Esophagus muscularis mucosa (tissue), 4 donors: ENCODE measurements around the gene ASB16. TPM values are rescaled to one million over a fixed set of nuclear protein-coding genes. Genes with fewer than 3 reads are reported as not detected.

Experiments used
- DNase-seq: peaks from one replicate; pipeline ENCODE4 v3.0.0-alpha.2; 2017; ENCODE audit errors: extremely low spot score
- H3K27ac ChIP-seq, 4 donors: fragments of 200-600 bp; sonication (generic); replicated peaks in 1 of 4; 1 replicate in 3 of 4; 2 replicates in 1 of 4; pipeline ENCODE4 v1.5.1; 2016 to 2019; ENCODE audit warnings: mild to moderate bottlenecking in 1 of 4
- H3K27me3 ChIP-seq, 4 donors: fragments of 200-600 bp; sonication (generic); one replicate each; pipeline versions ENCODE4 v1.5.1 to v1.6.0; 2016 to 2019
- H3K36me3 ChIP-seq, 4 donors: fragments of 200-600 bp; sonication (generic); one replicate each; pipeline ENCODE4 v1.5.1; 2016 to 2019
- H3K4me1 ChIP-seq, 4 donors: fragments of 200-600 bp; sonication (generic); one replicate each; pipeline ENCODE4 v1.5.1; 2016 to 2019
- H3K4me3 ChIP-seq, 4 donors: fragments of 200-600 bp; sonication (generic); 1 replicate in 2 of 4; 2 replicates in 2 of 4; pipeline ENCODE4 v1.5.1; 2016 to 2019; ENCODE audit warnings: mild to moderate bottlenecking in 4 of 4, moderate library complexity in 1 of 4
- H3K9me3 ChIP-seq, 4 donors: fragments of 200-600 bp; sonication (generic); 1 replicate in 3 of 4; 2 replicates in 1 of 4; pipeline ENCODE4 v1.5.1; 2016 to 2019
- CTCF ChIP-seq, 3 experiments: fragments of 200-600 bp in 2 of 3; fragments of 450-650 bp in 1 of 3; sonication (generic) in 2 of 3; IDR thresholded peaks; one replicate each; pipeline ENCODE4 v1.5.1; 2017 to 2019; ENCODE audit warnings: antibody characterized with exemption in 3 of 3, mild to moderate bottlenecking in 2 of 3, moderate library complexity in 1 of 3
- EP300 ChIP-seq: sonication (generic); formaldehyde crosslinking; IDR thresholded peaks from one replicate; pipeline ENCODE4 v1.6.1; 2017; ENCODE audit warnings: antibody characterized with exemption
- POLR2A ChIP-seq: fragments of 450-650 bp; IDR thresholded peaks from one replicate; pipeline ENCODE4 v1.6.1; 2017; ENCODE audit warnings: antibody characterized with exemption, moderate library complexity, mild to moderate bottlenecking, low read depth
- POLR2AphosphoS5 ChIP-seq, 2 donors: sonication (generic); formaldehyde crosslinking; IDR thresholded peaks; one replicate each; pipeline ENCODE4 v1.6.1; 2017; ENCODE audit warnings: antibody characterized with exemption in 2 of 2
- WGBS: methylation state at CpG from one replicate; pipeline ENCODE4 v1.1.5; 2018; 5-methylcytosine and 5-hydroxymethylcytosine counted together
- intact Hi-C: fragments of 100-400 bp; cut with DNase I; formaldehyde crosslinking; loops from one replicate; pipeline ENCODE4 v1.15.1; 2023
- total RNA-seq, 4 donors: library from RNA; depleted of rRNA; stranded (reverse); fragments of >200 nt; gene quantifications; one replicate each; pipeline versions ENCODE4 v1.1.0 to v1.2.1, GENCODE V29; 2016

ASB16 gene
- total RNA-seq, 4 donors from 2014 or later: 3.3 to 10.8 (median 6.0) TPM

DNA sequence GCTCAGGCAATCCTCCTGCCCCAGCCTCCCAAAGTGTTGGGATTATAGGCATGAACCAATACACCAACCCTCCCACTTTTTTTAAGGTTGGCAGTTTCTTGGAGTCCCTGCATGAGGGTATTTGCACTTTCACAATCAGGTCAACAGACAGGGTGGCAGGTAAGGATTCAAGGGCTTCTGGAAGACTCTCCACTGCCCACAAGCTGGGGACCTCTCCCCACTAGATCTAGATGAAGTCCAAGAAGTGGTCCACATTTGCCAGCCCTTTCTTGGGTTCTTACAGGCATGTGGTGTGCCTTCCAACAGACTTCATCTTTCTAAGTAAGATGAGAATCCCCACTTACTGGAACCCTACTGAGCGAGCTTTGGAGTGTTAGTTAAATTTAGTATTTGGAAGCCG is 3.9 kb downstream of the ASB16 start:
- no peak for DNase-seq
- TF ChIP-seq EP300: no peak
- TF ChIP-seq POLR2AphosphoS5 (IDR thresholded peaks at IDR 0.05): no peak
- TF ChIP-seq CTCF (IDR thresholded peaks at IDR 0.05): no peak
- TF ChIP-seq POLR2A: no peak
- no peak overlapping the region for H3K4me3 ChIP-seq
- no peak overlapping the region for H3K27ac ChIP-seq
- H3K9me3 ChIP-seq: no peaks in the 10 kb centered on the region
- WGBS: 100% methylated on average over 2 of the region's 2 CpGs
- intact Hi-C loops: no loop called here
- peaks cover 6 to 27% (median 26%) of the 10 kb centered on the region in 4 donors for H3K4me1 ChIP-seq
- peaks cover 3 to 50% (median 41%) of the 10 kb centered on the region in 4 donors for H3K36me3 ChIP-seq
- no peaks in the 10 kb centered on the region for H3K27me3 ChIP-seq

DNA sequence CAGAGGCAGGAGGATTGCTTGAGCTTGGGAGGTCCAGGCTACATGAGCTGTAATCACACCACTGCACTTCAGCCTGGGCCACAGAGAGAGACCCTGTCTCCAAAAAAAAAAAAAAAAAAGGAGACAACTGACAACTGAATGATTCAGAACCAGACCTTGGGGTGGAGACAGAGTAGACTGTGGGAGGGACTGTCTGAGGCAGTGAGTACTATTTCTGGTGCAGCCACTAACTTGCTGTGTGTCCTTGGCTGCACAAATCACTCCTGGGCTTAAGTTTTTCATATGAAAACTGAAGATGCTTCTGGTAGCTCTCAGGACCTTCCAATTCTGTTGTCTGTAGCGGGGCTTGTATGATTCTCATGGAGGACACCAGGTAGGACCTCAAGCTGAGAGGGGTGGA is 5.8 kb downstream of the ASB16 start:
- Histone ChIP-seq H3K27me3 (no peaks in the 10 kb centered on the region), H3K4me3 (no peak overlapping the region), H3K9me3 (no peaks in the 10 kb centered on the region), H3K36me3 (peaks cover 3 to 50% (median 41%) of the 10 kb centered on the region in 4 donors), H3K27ac (no peak overlapping the region), H3K4me1 (peaks cover 0 to 11% (median 10%) of the 10 kb centered on the region in 4 donors)
- intact Hi-C loops: no loop called here
- 100% methylated on average over 1 of the region's 1 CpG for WGBS
- DNase-seq: no peak
- TF ChIP-seq POLR2AphosphoS5 (IDR thresholded peaks at IDR 0.05) (no peak), CTCF (IDR thresholded peaks at IDR 0.05) (no peak)

DNA sequence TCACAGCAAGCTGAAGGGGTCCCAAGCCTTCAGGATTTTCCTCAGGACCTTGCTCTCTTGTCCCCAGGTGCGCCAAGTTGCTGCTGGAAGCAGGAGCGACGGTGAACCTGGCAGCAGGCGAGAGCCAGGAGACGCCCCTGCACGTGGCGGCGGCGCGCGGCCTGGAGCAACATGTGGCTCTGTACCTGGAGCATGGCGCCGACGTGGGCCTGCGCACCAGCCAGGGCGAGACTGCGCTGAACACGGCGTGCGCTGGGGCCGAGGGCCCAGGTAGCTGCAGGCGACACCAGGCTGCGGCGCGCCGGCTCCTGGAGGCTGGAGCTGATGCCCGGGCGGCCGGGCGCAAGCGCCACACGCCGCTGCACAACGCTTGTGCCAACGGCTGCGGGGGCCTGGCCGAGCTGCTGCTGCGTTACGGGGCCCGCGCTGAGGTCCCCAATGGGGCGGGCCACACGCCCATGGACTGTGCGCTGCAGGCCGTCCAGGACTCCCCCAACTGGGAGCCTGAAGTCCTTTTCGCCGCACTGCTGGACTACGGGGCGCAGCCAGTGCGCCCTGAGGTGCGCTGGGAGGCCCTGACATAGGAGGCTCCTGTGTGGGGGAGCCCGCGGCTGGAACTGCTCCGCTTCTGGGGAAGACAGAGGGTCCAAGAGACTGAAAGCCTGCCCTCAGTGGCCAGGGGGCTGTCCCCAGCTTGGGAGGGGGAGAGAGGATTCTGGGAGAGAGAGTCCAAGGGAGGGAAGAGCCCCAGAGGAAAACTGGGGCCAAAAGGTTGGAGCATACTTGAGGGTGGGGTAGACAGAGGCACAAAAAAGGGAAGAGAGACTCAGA is 6.4 kb downstream of the ASB16 start:
- H3K36me3 ChIP-seq: peaks cover 5 to 55% (median 46%) of the 10 kb centered on the region in 4 donors
- H3K27me3 ChIP-seq: no peaks in the 10 kb centered on the region
- H3K4me1 ChIP-seq: peaks cover 0 to 5% (median 3%) of the 10 kb centered on the region in 4 donors
- DNase-seq: no peak
- TF ChIP-seq POLR2A (no peak), POLR2AphosphoS5 (IDR thresholded peaks at IDR 0.05) (no peak), CTCF (IDR thresholded peaks at IDR 0.05) (no peak), EP300 (no peak)
- no peaks in the 10 kb centered on the region for H3K9me3 ChIP-seq
- H3K27ac ChIP-seq: no peak overlapping the region
- intact Hi-C loops: no loop called here
- no peak overlapping the region for H3K4me3 ChIP-seq
- WGBS: 80% methylated on average over 8 of the region's 54 CpGs

- WGBS: 82% methylated on average over 3 of the region's 4 CpGs
- intact Hi-C loops: no loop called here
- H3K9me3 ChIP-seq: no peaks in the 10 kb centered on the region
- H3K27me3 ChIP-seq: no peaks in the 10 kb centered on the region
- H3K36me3 ChIP-seq: peaks cover 13 to 63% (median 50%) of the 10 kb centered on the region in 4 donors
- H3K27ac ChIP-seq: no peak overlapping the region
- no peak for TF ChIP-seq EP300
- TF ChIP-seq POLR2AphosphoS5 (IDR thresholded peaks at IDR 0.05): no peak
- no peak for TF ChIP-seq CTCF (IDR thresholded peaks at IDR 0.05)
- DNase-seq: no peak
- H3K4me1 ChIP-seq: no peaks in the 10 kb centered on the region
- no peak overlapping the region for H3K4me3 ChIP-seq
Measured at GRCh38 chr17:44177640-44178039, 7.1 kb downstream of the ASB16 start.

- no peak overlapping the region for H3K27ac ChIP-seq
- no peaks in the 10 kb centered on the region for H3K9me3 ChIP-seq
- H3K4me1 ChIP-seq: no peaks in the 10 kb centered on the region
- H3K36me3 ChIP-seq: peaks cover 14 to 68% (median 54%) of the 10 kb centered on the region in 4 donors
- TF ChIP-seq EP300 (no peak), POLR2AphosphoS5 (IDR thresholded peaks at IDR 0.05) (no peak), POLR2A (no peak), CTCF (IDR thresholded peaks at IDR 0.05) (no peak)
- intact Hi-C loops: no loop called here
- no peaks in the 10 kb centered on the region for H3K27me3 ChIP-seq
- 97% methylated on average over 14 of the region's 14 CpGs for WGBS
- no peak overlapping the region for H3K4me3 ChIP-seq
- DNase-seq: no peak
Measured at GRCh38 chr17:44178133-44178532, 7.6 kb downstream of the ASB16 start.
